ENCODE data around the gene TUBB2B.
A peak's percentile ranks its signal among the peaks of the same experiment; 100 is the strongest.

Gene TUBB2B

DNA sequence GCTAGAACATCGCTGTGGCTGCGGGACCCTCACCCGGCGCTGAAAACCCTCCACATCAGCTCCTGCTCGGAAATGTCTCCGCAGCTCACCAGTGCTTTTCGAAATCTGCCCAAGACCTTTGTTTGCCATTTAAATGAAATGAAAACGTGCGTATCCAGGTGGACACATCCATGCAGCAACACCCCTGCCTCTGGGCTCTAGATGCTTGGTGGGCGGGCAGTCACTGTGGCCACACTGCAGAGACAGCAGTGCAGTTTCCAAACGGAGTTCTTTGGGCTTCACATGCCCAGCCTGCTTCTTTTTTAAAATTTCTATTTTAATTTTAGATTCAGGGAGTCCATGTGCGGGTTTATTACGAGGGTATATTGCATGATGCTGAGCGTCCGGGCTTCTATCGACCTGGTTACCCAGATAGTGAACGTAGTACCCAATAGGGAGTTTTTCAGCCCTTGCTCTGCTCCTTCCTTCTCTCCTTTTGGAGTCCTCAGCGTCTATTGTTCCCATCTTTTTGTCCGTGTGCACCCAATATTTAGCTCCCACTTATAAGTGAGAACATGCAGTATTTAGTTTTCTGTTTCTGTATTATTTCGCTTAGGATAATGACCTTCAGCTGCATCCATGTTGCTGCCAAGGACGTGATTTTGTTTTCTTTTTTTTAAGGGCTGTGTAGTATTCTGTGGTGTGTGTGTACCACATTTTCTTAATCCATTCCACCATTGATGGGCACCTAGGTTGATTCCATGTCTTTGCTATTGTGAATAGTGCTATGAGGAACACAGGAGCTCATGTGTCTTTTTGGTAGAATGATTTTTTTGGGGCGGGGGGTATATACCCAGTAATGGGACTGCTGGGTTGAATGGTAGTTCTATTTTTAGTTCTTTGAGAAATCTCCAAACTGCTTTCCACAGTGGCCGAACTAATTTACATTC is 4.8 kb upstream of the TUBB2B start:
- DNase-seq: peak; percentile 28

DNA sequence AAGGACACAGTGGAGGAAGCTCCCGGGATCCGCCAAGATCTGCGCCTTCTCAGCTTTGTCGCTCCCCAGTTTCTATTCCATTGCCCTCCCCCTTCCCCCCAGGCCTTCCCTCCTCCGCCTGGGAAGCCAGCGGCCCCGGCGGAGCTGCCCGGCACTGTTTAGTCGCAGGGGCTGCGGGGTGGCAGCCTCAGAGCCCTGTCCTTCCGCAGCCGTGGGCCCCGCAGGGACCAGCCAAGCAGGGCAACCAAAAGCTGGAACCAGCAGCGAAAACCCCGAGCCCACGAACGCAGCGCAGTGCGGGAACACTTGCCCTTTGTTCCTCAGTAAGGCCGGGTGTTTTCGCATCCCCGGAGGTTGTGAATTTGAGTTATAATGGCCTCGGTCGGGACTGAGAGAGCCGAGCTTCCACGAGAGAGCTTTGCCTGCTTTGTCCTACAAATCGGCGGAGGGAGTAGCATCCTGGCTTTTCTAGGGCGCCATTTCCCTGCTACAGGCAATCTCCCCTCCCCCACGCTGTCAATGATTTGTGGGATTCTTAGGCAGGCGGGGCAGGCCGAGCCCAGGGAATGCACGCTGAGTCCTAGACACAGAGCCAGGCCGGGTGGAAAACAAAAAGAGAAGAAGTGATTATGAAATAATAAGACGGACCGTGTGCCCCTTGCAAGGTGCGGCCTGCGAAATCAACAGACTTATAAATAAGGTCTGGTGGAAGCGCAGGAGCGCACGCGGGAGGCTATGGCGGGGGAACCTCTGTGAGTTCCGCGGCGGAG is 4.0 kb upstream of the TUBB2B start:
- DNase-seq: peak; percentile 74

DNA sequence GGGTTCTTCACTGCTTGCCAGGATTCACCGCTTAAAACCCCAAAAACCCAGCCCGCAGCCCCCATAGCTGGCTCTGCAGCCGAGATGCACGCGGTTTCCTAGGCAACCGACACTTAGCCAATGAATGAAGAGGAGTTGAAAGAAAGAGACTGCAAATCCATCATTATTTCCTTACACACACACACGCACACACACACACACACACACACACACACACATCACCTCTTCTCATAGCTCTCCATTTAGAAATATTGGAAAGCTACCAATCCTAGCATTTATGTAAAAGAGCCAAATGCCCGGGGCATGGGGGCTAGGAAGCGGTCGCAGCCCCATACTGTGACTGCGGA is 3.4 kb upstream of the TUBB2B start:
- peak; percentile 49 for DNase-seq

DNA sequence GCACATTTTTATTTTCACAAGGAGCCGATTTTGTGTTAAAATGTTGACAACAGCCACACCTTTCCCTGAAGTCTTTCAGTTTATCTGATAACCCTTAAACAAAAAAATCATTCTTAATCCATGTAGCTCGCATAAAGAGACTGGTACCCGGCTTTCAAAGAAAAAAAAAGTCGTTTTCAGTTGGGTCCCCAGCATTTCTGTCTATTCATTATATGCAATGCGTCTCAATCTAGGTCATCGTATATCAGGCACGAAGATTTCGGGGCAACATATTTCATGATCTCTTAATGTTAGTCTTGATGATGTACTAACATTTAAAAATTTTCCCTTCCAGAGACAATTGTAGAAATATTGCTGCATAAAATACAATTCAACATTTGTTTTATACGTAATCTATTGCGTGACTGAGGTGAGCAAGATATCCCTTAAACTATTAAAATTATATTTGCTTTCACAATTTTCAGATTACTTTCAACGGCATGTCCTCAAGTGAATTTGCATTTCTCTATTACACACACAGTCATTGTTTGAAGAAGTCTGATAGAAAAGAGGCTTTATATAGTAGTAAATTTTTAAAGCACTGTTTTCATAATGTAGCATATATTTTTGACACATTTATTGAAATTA is 2.9 kb upstream of the TUBB2B start:
- DNase-seq: peak; percentile 22

DNA sequence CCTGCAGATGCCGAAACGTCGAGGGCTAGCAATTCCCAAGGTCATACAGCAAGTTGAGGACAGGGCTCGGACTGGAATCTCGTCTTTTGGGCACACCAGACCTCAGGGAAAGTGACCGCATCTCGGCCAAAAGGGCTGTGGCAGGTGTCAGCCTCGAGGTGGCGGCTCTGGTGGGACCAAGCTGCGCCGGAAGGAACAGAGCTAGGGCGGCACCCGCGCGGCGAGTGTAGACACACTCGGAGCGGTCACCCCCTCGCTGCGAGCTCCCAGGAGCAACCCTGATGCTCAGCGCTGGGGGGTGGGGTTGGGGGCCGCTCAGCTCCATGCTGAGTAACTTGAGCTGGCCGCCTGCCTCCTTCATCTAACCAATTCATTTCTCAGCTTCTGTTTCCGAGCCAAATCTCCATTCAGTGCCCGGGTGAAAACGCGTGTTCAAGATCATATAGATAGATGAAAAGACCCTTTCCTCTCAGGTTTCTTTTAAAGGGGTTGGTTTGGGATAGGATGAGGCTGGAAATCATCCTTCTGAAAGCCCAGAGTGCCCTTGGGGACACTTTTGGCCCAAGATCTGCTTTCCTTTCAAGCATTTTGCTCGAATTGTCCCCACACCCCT is 2.2 kb upstream of the TUBB2B start:
- DNase-seq: peak; percentile 59

DNA sequence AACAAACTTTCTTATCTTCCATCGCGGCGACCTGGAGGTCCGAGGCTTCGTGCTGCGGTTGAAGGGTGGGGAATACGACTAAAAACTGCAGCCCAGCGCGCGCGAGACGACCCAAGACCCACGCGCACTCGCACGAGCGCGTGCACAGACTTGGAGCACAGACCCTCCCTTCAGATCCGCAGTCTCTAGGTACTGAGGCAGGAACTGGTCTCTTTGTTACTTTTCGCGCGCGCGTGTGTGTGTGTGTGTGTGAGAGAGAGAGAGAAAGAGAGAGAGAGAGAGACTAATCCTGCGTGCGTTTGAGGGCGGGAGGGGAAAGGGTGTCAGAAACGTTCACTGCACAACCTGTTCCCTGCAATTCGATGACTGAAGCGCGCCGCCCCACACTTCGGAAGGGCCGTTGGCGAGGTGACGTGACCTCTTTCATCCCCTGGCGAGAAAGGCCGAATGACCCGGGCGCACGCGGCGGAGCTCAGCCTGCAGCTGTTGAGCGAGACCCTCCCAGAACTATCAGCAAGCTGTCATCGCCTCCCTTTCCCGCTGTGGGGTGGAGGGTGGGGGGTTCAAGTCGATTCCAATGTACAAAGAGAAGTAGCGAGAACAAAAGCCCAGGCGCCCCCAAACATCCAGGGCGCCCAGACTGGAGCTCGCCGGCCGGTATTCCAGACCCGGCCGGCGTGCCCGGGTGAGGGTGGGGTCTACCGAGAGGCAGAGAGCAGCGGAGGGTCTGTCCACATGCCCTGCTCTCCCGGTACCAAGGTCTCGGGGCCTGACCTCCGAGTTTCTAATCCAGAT is 1.5 kb upstream of the TUBB2B start:
- no peak for DNase-seq

DNA sequence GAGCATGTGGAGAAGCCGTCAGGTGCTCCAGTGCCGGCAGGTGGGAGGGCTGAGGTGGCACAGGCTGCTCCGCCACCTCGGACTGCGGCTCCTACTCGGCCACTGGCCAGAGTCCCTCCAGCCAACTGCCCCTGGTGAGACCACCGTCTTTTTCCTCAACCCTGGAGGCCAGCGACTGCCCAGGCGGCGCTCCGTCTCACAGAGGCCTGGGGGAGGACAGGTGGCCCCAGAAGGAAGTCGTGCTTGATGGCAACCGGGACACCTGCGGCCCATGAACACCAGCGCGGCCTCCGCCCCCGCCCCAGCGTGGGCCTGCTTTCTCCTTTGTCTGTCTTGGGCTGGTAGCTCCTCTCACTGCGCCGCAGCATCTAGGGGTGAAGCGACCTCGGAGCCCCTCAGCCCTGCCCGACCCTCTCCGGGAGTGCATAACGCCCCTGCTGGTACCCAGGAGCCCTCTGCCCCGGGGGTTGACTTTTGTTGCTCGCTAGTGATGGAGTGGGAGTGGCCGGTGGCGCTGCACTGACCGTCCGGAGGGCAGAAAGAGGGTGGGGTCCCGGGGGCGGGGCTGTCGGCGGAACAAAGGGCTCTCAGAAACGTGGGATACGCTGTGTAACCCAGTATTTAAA is 706 bp upstream of the TUBB2B start:
- peak; percentile 64 for DNase-seq

DNA sequence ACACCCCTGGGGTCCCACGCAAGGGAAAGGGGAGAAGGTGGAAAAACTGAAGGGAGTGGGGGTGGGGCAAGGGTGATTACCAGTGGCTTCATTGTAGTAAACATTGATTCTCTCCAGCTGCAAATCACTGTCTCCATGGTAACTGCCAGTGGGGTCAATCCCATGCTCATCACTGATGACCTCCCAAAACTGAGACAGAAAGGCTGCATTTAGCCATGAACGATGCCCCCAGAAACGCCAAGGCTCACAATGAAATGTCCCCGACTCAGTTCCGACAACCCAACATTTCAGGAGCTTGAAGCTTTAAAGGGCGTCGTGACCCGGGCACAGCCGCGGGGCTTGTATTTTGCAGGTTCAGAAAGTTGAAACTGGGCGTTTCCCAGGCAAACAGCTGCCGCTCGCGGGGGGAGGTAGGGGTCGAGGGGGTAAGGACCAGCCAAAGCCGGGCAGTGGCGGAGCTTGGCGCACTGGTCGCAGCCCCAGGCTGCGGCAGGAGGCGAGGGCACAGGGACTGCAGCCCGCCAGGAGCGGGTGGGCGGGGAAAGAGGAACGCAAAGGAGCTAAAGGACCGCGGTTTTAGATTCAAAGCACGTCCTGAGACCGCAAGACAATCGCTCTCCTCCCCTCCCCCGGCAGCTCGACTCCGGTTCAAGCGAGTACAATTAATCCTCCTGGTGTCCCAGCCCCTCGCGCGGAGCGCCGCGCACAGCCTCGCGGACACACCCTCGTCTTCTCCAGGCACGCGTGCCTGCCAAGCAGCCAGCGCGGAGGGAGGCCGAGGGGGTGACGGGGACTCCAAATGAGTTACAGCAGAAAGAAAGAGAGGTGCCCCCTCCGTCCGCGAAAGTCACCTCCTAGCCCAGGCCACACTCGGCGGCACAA is 731 bp downstream of the TUBB2B start:
- no peak for DNase-seq

DNA sequence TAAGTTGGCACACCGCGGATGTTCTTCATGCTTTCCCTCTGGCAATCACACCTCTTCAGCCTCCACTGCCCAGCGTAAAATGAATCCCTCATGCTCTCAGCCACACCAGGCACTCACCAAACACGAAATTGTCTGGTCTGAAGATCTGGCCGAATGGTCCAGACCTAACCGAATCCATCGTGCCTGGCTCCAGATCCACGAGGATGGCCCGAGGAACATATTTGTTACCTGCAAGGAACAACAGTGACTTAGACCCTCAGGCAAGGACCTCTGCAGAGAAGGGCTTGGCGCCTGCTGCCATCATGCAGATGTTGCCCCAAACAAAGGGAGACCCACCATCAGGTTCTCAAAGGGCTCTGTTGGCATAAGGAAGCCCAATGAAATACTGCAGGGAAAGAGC is 1.4 kb downstream of the TUBB2B start:
- peak; percentile 3 for DNase-seq

DNA sequence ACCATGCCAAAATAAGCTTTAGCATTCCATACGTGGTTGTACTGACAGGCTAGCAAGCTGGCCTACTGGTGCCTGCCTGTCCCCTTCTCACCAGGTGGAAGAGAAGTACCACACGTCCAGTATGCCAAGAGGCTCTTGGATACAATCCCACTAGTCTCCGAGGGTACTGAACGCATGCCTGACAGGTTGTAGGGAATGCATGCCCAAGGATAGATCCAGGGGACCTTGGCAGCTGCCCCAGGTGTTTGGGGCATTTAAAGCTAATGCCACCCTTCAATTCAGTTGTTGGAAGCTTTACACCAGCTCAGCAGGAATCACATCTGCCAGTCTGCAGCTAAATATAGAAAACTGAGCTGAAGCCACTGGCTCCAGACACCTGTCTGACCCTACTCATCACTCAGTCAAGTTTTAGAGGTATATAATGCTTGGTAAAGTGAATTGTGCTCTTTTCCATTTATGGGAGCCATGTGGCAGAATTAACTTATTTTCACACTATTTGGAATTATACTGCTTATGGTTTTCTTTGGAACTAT is 4.9 kb downstream of the TUBB2B start:
- DNase-seq: peak; percentile 60

DNA sequence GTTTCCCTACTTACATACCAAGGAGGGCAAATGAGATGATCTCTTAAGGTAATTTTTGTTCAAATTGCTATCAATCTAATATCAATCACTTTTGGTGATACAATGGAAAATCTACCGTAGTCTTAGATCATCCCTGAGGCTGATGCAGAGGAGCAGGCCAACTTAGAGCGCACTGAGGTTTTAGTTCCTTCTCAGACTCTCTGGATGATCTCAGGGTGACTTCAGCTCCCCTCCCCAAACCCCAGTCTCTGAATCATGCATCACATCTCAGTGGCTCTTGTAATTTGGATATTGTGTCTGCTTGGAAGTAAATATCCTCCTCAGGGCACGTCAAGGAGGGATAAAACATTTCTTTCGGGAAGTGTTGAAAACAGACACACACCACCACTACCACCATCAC is 5.9 kb downstream of the TUBB2B start:
- DNase-seq: no peak

DNA sequence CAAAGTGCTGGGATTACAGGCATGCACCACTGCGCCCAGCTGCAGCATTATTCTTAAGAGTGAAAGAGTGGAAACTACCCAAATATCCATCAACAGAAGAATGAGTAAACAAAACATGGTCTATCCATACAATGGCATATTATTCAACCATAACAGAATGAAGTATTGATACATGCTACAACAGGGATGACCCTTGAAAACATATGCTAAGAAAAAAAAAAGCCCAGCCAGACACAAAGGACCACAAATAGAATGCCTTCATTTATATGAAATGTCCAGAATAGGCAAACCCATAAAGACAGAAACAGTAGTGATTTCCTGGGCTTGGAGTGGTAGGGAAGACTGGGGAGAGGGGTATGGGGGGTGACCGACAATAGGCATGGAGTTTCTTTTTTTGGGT is 7.1 kb downstream of the TUBB2B start:
- no peak for DNase-seq

DNA sequence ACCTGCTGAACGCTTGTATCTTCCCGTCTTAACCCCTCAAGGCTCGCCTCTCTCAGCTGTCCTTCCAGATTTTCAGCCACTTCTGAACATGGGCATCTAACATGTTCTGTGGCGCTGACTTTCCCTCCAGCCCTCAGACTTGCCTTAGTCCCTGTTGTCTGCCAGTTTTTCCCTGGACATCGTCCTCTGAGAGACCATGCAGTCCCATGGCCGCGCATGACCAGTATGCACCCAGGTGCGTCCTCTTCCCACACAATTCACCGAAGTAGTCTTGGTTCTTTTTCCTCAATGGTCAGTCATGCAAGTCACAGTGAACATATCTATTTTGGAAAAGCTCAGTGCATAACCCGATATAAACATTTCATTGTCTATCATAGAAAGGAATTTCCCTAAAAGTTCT is 9.2 kb downstream of the TUBB2B start:
- DNase-seq: no peak

DNA sequence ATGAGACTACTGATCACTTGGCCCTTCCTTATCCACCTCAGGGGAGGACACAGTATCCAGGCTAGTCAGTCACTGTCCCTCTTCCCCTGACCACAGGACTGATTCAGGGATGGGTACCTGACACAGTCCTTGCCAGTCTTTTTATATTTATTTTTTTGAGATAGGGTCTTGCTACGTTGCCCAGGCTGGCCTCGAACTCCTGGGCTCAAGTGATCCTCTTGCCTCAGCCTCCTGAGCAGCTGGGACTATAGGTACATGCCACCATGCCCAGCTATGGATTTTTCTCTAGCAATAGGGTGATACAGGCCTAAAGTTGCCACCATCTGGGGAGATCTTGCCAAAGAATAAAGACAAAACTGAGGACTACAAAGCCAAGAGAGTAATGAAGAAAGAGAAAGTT is 10.2 kb downstream of the TUBB2B start:
- no peak for DNase-seq

DNA sequence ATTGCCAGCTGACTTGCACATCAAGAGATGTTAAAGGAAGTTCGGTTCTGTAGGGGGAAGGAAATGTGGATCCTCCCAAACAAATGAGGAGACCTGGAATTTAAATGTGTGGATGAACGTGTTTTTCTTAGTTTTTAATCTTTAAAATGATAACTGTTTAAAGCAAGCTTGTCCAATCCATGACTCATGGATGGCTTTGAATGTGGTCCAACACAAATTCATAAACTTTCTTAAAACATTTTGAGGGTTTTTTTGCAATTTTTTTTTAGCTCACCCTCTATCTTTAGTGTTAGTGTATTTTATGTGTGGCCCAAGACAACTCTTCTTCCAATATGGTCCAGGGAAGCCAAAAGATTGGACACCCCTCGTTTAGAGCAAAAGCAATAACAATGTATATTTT is 12.6 kb downstream of the TUBB2B start:
- DNase-seq: no peak

DNA sequence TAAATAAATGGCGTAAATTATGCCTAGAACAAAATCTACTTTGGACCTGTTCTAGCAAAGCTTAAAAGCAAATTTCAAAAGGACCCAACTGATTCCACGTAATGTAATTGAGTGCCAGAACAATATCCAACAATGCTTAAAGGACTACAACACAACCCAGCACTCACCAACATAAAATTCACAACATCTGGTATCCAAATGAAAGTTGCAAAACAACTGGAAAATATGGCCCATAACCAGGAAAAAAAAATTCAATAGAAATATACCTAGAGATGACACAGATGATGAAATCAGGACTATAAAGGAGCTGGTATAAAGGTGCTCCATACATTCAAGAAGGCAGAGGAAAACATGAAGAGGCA is 14.1 kb downstream of the TUBB2B start:
- DNase-seq: no peak

DNA sequence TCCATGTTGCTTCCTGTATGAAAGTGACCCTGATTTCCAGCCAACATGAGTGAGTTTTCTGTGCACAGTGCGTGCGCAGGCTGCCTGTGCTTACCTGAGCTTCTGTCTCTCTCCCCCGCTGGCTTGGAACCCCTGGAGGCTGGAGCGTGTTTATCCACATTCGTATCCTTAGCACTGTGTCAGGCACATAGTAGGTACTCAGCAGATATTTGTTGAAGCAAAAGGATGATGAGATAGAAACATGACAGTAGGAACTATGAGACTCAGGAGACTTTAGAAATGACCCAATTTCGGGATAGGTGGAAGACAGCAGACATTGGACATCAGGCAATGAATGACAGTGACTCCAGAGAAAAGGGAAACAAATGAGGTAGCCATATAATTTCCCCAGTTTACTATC is 15.2 kb downstream of the TUBB2B start:
- no peak for DNase-seq

DNA sequence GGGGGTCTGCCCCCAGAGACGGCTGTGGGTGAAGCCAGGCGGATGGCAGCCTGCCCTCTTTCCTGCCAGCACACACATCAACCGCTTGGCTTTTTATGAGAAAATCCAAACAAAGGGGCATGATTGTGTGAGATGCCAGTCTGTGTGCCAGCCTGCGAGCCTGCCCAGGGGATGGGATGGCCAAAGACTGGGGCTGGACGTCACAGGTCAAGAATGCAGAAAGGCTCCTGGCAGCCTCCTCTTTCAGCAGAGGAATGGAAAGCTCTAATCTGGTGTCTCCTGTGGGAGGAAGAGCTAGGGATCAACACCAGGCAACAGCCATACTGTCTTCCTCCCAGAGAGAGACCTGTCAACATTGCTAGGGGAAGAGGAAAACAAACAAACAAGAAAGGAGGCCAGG is 15.8 kb downstream of the TUBB2B start:
- DNase-seq: no peak

DNA sequence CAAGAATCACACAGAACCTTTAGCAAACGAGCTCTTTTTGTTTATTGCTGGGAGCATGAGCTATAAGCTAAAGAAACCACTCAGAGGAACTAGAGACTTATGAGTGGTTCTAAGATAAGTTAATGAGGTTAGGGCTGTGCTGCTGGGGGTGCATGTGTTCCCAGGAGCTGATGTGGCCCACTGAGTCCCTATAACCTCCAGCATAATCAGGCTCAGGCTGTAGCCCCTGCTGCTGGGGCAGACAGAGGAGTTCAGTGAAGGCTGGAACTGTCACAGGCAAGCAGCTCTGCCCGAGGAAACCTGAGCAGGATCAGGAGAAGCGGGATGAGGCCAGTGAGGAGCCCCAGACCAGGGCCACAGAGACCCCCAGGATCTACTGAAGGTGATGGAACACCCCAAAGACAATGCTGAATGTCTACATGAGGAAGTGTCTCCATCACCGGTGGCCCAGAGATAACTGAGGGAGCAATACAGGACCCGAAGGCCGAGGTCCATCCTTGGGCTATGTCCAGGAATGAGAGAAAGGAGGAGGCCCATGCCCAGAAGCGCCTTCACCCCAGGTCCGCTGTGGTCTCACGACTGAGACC is 17.3 kb downstream of the TUBB2B start:
- no peak for DNase-seq

Data from DMS79 treated with DMSO at 0.1 percent for 48 hours (cell line).